HG03442 (cell line): Measurements from ENCODE around the gene PACSIN1.
"Not testable (repeated sequence)": the region's sequence is repeated elsewhere in the genome, so short reads cannot be mapped to it uniquely, and the experiment has no call there.

Source experiments
- ATAC-seq: cut with Tn5 transposase; IDR thresholded peaks from one replicate; pipeline ENCODE4 v1.9.1; 2021; ENCODE audit warnings: mild to moderate bottlenecking, moderate library complexity; ENCODE audit not compliant: unreplicated experiment

PACSIN1 gene

GRCh38 chr6:34484899-34485298 lies 19.0 kb downstream of the PACSIN1 start:
- no peak for ATAC-seq

GRCh38 chr6:34485321-34486060 lies 19.6 kb downstream of the PACSIN1 start:
- no peak for ATAC-seq

DNA sequence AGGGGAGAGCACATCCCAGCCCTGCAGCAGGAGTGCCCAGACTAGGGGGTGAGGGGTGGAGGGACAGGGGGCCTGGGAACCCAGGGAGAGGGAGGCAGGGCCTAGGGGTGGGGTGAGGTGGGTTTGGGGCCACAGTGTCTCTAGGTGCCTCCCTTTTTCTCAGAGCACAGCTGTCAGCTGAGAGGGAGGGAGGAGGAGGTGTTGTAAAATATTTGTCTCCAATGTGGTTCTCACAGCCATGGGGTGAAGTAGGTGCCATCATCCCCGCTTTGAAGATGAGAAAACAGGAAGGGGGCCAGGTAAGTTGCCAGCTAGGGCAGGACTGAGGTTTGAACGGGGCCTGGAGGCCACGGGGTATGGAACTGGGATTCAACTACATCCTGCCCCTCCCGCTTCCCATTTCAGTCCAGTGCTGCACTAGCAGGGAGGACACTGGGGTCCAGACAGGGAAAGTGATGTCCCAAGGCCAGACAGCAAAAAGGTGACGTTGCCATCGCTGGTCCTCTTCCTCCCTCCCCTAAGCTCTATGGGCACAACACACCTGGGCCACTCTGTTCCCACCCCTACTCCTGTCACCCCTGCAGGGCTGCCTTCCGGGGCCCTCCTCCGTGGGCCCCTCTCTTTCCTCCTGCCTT lies 20.3 kb downstream of the PACSIN1 start:
- ATAC-seq: no peak

GRCh38 chr6:34486886-34487285 lies 21.0 kb downstream of the PACSIN1 start:
- ATAC-seq: not testable (repeated sequence)

- ATAC-seq: no peak
Measured at GRCh38 chr6:34487536-34487935, 21.7 kb downstream of the PACSIN1 start.

DNA sequence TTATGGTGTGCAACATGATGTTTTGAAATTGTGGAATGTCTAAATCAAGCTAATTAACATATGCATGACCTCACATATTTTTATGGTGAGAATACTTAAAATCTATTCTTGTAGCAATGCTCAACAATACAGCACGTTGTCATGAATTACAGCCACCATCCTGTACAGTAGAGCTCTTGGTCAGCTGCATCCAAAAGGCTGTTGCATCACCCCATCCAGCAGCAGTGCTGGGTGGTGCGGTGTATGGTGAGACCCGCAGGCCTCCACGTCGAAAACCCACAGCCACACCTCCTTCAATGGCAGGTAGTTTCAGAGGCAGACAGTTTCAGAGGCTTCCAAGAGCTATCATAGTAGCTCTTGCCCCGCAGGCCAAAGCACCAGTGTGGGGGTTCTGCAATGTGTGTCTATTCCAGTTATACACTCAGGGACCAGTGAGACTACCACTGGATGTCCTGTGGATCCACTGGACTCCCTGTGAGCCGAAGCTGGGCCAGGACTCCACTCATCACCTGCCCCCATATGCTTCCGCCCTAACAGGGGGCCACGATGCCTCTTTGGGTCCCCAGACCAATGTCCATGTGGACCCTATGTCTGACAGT lies 23.4 kb downstream of the PACSIN1 start:
- no peak for ATAC-seq

GRCh38 chr6:34490390-34491090 lies 24.7 kb downstream of the PACSIN1 start:
- no peak for ATAC-seq

GRCh38 chr6:34491091-34491430 lies 25.2 kb downstream of the PACSIN1 start:
- no peak for ATAC-seq

GRCh38 chr6:34493344-34493743 lies 27.5 kb downstream of the PACSIN1 start:
- ATAC-seq: no peak

GRCh38 chr6:34494973-34495372 lies 29.1 kb downstream of the PACSIN1 start:
- no peak for ATAC-seq

DNA sequence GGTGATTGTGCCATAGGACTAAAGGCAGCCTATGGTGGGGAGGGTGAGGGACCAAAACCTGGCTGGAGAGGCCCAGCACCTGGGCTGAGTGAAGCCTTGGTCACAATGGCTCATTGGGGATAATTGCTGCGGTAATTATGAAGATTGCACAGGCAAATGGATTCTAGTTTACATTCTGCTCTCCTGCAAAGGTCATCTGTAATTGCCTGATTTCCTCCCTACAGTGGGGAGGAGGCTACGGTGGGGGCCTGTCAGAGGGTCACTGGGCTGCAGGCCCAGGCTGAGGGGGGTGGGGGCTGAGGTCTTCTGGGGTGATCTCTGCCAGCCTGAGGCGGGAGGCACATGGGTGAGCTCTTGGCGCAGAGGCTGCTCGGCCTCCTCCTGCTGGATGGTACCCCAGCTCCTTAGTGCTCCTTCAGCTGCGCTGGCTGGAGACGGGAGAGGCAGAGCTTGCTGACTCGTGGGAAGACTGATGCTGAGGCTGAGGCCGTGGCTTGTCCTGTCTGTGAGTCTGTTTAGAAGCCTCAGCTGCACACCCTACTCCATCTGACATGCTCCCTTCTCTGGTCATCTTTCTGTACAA lies 30.3 kb downstream of the PACSIN1 start:
- no peak for ATAC-seq

DNA sequence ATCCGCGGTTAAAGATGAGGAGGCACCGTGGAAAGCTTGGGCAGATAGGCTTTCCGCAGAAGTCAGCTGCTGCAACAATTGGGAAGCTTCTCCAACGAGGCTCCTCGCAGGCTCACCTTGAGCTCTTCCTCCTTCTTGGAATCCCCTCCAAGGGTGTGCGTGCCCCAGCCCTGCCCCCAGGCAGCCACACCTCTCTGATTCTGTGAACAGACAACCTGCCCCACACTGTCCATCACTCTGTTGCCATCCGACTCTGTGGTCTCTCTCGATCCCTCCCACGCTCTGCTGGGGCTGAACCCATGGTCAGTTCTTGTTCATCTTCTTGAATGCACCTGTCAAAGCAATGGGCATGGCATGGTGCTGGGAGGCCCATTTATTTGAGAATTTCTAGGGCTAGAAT lies 31.5 kb downstream of the PACSIN1 start:
- no peak for ATAC-seq

- ATAC-seq: no peak
Measured at GRCh38 chr6:34506718-34507117, 40.8 kb downstream of the PACSIN1 start.

- ATAC-seq: no peak
Measured at GRCh38 chr6:34508425-34508824, 42.5 kb downstream of the PACSIN1 start.

- ATAC-seq: no peak
Measured at GRCh38 chr6:34509782-34510181, 43.9 kb downstream of the PACSIN1 start.

GRCh38 chr6:34510299-34510698 lies 44.4 kb downstream of the PACSIN1 start:
- ATAC-seq: no peak

- ATAC-seq: no peak
Measured at GRCh38 chr6:34511214-34511914, 45.5 kb downstream of the PACSIN1 start.

- ATAC-seq: no peak
Measured at GRCh38 chr6:34511915-34512737, 46.2 kb downstream of the PACSIN1 start.

GRCh38 chr6:34512738-34513115 lies 46.9 kb downstream of the PACSIN1 start:
- ATAC-seq: no peak

DNA sequence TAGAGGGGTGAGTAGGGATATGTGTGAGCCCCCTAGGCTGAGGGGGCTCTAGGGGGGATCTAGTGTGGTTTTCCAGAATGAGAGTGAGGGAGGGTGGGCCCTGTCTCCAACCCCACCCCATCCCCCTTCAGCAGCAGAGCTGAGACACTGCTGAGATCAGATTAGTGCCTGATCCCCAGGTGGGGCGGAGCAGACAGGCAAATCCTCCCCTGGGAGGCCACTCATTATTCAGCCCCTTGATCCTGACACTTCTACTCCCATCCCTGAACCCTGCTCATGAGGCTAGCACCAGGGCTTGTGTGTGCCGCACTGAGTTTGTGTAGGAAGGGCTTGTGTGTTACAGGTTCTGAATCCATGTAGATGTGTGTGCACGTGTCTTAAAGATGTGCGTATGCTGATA lies 47.8 kb downstream of the PACSIN1 start:
- no peak for ATAC-seq
